ENCODE data around the gene HTATSF1. TPM values are rescaled to one million over a fixed set of nuclear protein-coding genes. Genes with fewer than 3 reads are reported as not detected.

Gene HTATSF1
- total RNA-seq, 1 donor from 2014 or later: 48.1 TPM

DNA sequence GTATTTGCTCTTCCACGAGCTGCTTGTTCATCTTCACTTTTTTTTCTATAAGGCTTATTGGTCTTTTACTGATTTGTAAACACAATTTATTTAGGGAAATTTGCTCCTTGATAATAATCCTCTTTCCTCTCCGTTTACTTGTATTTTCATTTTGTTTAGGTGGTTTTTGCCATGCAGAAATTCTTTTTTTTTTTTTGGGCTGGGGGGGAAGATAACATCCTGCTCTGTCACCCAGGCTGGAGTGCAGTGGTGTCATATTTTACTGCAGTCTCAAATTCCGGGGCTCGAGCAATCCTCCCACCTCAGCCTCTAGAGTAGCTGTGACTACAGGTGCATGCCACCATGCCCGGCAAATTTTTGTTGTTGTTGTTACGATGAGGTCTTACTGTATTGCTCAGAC, 41.3 kb upstream of the HTATSF1 start:
- TF ChIP-seq, protein P1, sequence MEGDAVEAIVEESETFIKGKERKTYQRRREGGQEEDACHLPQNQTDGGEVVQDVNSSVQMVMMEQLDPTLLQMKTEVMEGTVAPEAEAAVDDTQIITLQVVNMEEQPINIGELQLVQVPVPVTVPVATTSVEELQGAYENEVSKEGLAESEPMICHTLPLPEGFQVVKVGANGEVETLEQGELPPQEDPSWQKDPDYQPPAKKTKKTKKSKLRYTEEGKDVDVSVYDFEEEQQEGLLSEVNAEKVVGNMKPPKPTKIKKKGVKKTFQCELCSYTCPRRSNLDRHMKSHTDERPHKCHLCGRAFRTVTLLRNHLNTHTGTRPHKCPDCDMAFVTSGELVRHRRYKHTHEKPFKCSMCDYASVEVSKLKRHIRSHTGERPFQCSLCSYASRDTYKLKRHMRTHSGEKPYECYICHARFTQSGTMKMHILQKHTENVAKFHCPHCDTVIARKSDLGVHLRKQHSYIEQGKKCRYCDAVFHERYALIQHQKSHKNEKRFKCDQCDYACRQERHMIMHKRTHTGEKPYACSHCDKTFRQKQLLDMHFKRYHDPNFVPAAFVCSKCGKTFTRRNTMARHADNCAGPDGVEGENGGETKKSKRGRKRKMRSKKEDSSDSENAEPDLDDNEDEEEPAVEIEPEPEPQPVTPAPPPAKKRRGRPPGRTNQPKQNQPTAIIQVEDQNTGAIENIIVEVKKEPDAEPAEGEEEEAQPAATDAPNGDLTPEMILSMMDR (conservative IDR thresholded peaks at IDR 0.05; ENCODE audit: low read depth, low read length): no peak
- no peak for DNase-seq (ENCODE audit: low read depth)
- H3K4me3 ChIP-seq (ENCODE audit: low read depth, low read length): no peak overlapping the region

DNA sequence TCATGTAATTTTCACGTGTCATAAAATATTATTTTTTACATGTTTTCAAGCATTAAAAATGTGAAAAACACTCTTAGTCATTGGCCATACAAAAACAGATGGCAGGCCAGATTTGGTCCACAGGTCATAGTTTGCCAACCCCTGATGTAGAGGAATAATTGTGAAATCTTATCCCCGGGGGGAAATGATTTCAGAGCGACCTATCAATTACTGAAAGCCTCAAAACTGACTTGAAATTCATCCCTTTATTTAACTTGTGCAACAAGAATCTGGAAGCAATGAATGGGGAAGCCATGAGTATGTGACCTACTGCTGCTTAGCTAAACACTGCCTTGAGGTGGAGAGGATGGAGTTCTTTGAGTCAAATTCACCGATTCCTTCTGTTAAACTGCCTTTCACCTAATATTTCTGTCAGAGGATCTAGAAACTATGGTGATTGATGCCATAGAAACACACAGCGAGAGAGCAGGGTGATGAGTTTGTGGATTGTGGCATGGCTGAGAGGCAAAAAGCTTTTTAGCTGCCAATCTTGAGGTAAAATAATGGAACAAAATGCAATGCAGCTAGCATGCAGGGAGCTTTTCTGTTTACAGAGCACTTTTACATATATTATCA, 40.0 kb upstream of the HTATSF1 start:
- no peak for DNase-seq (ENCODE audit: low read depth)
- H3K4me3 ChIP-seq (ENCODE audit: low read depth, low read length): no peak overlapping the region
- TF ChIP-seq, protein P1 (conservative IDR thresholded peaks at IDR 0.05; ENCODE audit: low read depth, low read length): no peak

DNA sequence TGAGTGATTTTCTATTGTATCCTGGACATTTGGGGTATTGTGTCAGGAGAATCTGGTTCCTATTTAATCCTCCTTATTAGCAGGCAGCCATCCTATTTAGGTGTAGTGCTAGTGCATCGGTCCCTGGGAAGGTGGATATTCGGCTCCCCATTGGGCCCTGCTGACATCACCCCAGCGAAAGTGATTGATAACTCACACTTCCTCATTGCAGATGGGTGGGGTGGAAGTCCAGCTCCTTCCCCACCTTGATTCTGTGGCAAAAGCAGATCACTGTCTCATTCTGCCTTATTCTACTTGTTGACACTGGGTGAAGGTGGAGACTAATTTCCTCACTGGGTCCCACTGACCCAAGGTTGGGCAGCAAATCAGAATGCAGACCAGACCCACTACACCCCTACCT, 32.8 kb upstream of the HTATSF1 start:
- no peak for DNase-seq (ENCODE audit: low read depth)
- no peak overlapping the region for H3K4me3 ChIP-seq (ENCODE audit: low read depth, low read length)
- TF ChIP-seq, protein P1 (conservative IDR thresholded peaks at IDR 0.05; ENCODE audit: low read depth, low read length): no peak

DNA sequence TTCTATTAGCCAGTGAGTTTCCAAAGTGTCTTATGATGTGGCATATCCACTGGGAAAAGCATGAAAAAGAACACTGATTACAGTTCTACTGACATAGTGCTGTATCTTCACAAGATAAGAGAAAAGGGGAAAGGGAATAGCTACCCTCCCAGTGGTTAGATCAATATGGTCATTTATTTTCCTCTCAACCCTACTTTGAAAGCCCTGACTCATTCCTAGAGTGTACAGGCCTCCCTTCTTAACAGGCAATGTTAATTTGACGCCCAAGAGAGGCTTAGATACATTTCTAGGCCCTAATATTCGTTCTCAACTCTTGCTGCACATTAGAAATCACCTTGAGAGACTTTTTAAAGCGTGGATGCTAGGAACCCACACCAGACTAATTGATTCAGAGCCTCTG, 30.1 kb upstream of the HTATSF1 start:
- H3K4me3 ChIP-seq (ENCODE audit: low read depth, low read length): no peak overlapping the region
- no peak for DNase-seq (ENCODE audit: low read depth)
- TF ChIP-seq, protein P1 (conservative IDR thresholded peaks at IDR 0.05; ENCODE audit: low read depth, low read length): no peak

DNA sequence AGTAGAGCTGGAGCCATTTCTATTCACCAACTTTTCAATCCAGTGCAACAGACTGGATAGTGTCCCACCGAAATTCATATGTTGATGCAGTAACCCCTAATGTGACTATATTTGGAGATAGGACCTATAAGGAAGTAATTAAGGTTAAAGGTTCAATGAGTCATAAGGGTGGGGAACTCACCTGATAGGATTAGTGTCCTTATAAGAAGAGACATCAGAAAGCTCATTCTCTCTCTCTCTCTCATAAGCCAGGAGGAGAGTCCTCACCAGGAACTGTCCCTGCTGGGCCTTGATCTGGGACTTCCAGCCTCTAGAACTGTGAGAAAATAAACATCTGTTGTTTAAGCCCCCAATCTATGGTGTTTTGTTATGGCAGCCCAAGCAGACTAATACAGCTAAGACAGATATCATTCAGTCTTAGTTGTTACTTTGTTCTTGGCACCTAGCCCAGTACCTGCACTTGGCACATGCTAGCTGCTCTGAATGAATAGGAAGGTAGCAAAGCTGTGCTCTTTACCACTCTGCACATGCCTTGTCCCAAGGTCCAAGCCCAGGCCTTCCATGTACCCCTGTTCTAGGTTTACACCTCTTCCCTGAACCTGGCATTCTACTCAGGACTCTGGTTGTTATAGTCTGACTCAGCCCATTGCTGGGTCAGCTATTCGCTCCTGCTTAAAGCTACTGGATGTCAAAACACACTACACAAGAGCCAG, 28.8 kb upstream of the HTATSF1 start:
- no peak for DNase-seq (ENCODE audit: low read depth)
- TF ChIP-seq, protein P1 (conservative IDR thresholded peaks at IDR 0.05; ENCODE audit: low read depth, low read length): no peak
- H3K4me3 ChIP-seq (ENCODE audit: low read depth, low read length): no peak overlapping the region

DNA sequence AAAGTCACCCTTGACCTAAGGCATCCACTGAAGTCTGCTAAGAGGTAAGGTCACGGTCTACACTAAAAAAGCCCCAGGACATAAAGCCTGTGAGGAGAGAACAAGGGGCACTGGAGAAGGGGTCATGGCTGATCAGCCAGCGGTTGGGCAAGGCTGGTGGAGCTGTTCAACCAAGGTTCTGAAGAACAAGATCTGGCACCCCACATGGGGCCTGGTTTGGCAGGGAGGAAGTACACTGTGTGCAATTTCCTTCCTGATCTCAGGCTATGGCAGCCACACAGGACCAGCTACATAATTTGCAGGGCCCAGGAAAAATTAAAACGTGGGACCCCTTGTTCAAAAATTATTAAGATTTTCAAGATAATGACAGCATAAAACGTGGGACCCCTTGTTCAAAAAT, 23.7 kb upstream of the HTATSF1 start:
- TF ChIP-seq, protein P1 (conservative IDR thresholded peaks at IDR 0.05; ENCODE audit: low read depth, low read length): no peak

DNA sequence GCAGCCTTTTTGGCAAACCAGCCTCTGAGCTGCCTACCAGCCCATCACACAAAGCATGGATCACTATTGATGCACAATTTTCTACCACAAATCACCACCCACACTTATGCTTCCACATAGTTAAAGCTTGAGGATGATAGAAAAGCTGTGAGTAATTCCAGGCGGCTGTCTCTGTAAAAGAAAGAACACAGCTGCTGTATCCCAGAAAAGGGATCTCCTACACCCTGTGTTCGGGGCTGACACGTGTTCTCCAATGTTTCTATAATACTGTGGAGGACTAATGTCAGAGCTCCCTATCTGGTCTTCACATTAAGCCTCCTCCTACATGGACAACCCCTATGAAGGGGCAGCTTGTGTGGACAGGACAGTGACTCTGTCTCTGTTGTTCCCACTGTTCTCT, 22.2 kb upstream of the HTATSF1 start:
- H3K4me3 ChIP-seq (ENCODE audit: low read depth, low read length): no peak overlapping the region
- TF ChIP-seq, protein P1 (conservative IDR thresholded peaks at IDR 0.05; ENCODE audit: low read depth, low read length): no peak
- DNase-seq (ENCODE audit: low read depth): no peak

More for the DNA sequence above, 23.7 kb upstream of the HTATSF1 start:
- no peak overlapping the region for H3K4me3 ChIP-seq (ENCODE audit: low read depth, low read length)
- no peak for DNase-seq (ENCODE audit: low read depth)
